ENCODE results near the gene ZBTB7C.

The ZBTB7C gene

DNA sequence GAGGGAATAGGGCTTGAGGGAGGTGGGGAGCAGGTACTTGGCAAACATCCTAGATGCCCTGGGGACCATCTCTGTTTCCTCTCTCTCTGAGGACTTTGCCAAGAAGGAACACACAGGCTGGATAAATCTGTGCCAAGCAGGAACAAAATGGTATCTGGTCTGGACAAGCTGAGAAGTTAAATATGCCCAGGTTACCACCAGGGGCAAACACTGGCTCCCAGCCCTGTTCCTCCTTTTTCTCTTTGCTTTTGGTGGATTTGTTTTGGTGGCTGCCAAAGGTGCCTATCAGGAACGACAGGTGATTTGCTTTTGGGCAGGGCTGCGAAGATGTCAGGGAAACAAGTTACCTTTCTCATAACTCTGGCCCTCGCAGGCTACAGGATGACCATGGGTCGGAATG is 251.2 kb downstream of the ZBTB7C start (continued):
- TF ChIP-seq, protein P1, sequence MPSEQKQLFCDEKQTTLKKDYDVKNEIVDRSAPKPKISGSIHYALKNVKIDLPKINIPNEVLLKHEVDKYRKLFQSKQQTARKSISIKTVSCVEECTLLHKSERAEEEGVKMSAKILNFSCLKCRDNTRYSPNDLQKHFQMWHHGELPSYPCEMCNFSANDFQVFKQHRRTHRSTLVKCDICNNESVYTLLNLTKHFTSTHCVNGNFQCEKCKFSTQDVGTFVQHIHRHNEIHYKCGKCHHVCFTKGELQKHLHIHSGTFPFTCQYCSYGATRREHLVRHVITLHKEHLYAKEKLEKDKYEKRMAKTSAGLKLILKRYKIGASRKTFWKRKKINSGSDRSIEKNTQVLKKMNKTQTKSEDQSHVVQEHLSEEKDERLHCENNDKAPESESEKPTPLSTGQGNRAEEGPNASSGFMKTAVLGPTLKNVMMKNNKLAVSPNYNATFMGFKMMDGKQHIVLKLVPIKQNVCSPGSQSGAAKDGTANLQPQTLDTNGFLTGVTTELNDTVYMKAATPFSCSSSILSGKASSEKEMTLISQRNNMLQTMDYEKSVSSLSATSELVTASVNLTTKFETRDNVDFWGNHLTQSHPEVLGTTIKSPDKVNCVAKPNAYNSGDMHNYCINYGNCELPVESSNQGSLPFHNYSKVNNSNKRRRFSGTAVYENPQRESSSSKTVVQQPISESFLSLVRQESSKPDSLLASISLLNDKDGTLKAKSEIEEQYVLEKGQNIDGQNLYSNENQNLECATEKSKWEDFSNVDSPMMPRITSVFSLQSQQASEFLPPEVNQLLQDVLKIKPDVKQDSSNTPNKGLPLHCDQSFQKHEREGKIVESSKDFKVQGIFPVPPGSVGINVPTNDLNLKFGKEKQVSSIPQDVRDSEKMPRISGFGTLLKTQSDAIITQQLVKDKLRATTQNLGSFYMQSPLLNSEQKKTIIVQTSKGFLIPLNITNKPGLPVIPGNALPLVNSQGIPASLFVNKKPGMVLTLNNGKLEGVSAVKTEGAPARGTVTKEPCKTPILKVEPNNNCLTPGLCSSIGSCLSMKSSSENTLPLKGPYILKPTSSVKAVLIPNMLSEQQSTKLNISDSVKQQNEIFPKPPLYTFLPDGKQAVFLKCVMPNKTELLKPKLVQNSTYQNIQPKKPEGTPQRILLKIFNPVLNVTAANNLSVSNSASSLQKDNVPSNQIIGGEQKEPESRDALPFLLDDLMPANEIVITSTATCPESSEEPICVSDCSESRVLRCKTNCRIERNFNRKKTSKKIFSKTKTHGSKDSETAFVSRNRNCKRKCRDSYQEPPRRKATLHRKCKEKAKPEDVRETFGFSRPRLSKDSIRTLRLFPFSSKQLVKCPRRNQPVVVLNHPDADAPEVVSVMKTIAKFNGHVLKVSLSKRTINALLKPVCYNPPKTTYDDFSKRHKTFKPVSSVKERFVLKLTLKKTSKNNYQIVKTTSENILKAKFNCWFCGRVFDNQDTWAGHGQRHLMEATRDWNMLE (tag by site-specific recombination; conservative IDR thresholded peaks at IDR 0.05; ENCODE audit: low read depth), result no peak
- TF ChIP-seq KLF7 (tag by site-specific recombination; IDR thresholded peaks at IDR 0.05; ENCODE audit: borderline replicate concordance) (no peak), GLI2 (tag by site-specific recombination; IDR thresholded peaks at IDR 0.05; ENCODE audit: borderline replicate concordance, low read depth) (no peak), ZNF510 (tag by site-specific recombination; IDR thresholded peaks at IDR 0.05; ENCODE audit: insufficient replicate concordance) (no peak), ZBTB17 (tag by site-specific recombination; IDR thresholded peaks at IDR 0.05) (no peak), ZNF610 (tag by site-specific recombination; IDR thresholded peaks at IDR 0.05; ENCODE audit: borderline replicate concordance) (no peak), IKZF3 (tag by site-specific recombination; IDR thresholded peaks at IDR 0.05) (no peak)
- TF ChIP-seq, protein P2, sequence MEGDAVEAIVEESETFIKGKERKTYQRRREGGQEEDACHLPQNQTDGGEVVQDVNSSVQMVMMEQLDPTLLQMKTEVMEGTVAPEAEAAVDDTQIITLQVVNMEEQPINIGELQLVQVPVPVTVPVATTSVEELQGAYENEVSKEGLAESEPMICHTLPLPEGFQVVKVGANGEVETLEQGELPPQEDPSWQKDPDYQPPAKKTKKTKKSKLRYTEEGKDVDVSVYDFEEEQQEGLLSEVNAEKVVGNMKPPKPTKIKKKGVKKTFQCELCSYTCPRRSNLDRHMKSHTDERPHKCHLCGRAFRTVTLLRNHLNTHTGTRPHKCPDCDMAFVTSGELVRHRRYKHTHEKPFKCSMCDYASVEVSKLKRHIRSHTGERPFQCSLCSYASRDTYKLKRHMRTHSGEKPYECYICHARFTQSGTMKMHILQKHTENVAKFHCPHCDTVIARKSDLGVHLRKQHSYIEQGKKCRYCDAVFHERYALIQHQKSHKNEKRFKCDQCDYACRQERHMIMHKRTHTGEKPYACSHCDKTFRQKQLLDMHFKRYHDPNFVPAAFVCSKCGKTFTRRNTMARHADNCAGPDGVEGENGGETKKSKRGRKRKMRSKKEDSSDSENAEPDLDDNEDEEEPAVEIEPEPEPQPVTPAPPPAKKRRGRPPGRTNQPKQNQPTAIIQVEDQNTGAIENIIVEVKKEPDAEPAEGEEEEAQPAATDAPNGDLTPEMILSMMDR (tag by site-specific recombination; IDR thresholded peaks at IDR 0.05), result no peak
- TF ChIP-seq, protein P3, sequence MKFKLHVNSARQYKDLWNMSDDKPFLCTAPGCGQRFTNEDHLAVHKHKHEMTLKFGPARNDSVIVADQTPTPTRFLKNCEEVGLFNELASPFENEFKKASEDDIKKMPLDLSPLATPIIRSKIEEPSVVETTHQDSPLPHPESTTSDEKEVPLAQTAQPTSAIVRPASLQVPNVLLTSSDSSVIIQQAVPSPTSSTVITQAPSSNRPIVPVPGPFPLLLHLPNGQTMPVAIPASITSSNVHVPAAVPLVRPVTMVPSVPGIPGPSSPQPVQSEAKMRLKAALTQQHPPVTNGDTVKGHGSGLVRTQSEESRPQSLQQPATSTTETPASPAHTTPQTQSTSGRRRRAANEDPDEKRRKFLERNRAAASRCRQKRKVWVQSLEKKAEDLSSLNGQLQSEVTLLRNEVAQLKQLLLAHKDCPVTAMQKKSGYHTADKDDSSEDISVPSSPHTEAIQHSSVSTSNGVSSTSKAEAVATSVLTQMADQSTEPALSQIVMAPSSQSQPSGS (tag by site-specific recombination; IDR thresholded peaks at IDR 0.05; ENCODE audit: low read depth), result no peak

GRCh38 chr18:48155856-48156255 is 253.3 kb downstream of the ZBTB7C start:
- no peaks in the 10 kb centered on the region for H3K9me3 ChIP-seq (ENCODE audit: control insufficient read depth, insufficient read depth, low read depth, low read length)
- TF ChIP-seq ZNF791 (tag by site-specific recombination; IDR thresholded peaks at IDR 0.05), result no peak
- TF ChIP-seq TCF7L2 (IDR thresholded peaks at IDR 0.05; ENCODE audit: borderline replicate concordance, low read depth, low read length), result no peak
- TF ChIP-seq, protein P4, sequence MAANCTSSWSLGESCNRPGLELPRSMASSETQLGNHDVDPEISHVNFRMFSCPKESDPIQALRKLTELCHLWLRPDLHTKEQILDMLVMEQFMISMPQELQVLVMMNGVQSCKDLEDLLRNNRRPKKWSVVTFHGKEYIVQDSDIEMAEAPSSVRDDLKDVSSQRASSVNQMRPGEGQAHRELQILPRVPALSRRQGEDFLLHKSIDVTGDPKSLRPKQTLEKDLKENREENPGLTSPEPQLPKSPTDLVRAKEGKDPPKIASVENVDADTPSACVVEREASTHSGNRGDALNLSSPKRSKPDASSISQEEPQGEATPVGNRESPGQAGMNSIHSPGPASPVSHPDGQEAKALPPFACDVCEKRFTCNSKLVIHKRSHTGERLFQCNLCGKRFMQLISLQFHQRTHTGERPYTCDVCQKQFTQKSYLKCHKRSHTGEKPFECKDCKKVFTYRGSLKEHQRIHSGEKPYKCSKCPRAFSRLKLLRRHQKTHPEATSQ (tag by site-specific recombination; IDR thresholded peaks at IDR 0.05), result no peak
- TF ChIP-seq ZNF248 (tag by site-specific recombination; IDR thresholded peaks at IDR 0.05), result no peak
- TF ChIP-seq ZNF37A (tag by site-specific recombination; IDR thresholded peaks at IDR 0.05), result no peak
- TF ChIP-seq ZNF639 (tag by site-specific recombination; IDR thresholded peaks at IDR 0.05), result no peak
- no peak for TF ChIP-seq ZNF777 (tag by site-specific recombination; IDR thresholded peaks at IDR 0.05; ENCODE audit: borderline replicate concordance)
- no peak for TF ChIP-seq ZNF184 (tag by site-specific recombination; IDR thresholded peaks at IDR 0.05)
- no peak for TF ChIP-seq ZNF623 (tag by site-specific recombination; IDR thresholded peaks at IDR 0.05)
- TF ChIP-seq ZNF654 (tag by site-specific recombination; IDR thresholded peaks at IDR 0.05; ENCODE audit: low read depth), result no peak
- no peak for TF ChIP-seq ZNF341 (tag by site-specific recombination; IDR thresholded peaks at IDR 0.05; ENCODE audit: low read depth)
- TF ChIP-seq ZBTB8A (tag by site-specific recombination; IDR thresholded peaks at IDR 0.05), result no peak
- no peak for TF ChIP-seq ZFP37 (tag by site-specific recombination; IDR thresholded peaks at IDR 0.05)
- no peak for TF ChIP-seq ZNF514 (tag by site-specific recombination; IDR thresholded peaks at IDR 0.05)
- TF ChIP-seq, protein P5, sequence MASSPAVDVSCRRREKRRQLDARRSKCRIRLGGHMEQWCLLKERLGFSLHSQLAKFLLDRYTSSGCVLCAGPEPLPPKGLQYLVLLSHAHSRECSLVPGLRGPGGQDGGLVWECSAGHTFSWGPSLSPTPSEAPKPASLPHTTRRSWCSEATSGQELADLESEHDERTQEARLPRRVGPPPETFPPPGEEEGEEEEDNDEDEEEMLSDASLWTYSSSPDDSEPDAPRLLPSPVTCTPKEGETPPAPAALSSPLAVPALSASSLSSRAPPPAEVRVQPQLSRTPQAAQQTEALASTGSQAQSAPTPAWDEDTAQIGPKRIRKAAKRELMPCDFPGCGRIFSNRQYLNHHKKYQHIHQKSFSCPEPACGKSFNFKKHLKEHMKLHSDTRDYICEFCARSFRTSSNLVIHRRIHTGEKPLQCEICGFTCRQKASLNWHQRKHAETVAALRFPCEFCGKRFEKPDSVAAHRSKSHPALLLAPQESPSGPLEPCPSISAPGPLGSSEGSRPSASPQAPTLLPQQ (tag by site-specific recombination; IDR thresholded peaks at IDR 0.05), result no peak
- no peak for TF ChIP-seq ZFP41 (tag by site-specific recombination; IDR thresholded peaks at IDR 0.05; ENCODE audit: borderline replicate concordance)
- H3K4me1 ChIP-seq (ENCODE audit: control insufficient read depth, insufficient read depth, low read length), result peaks cover 5% of the 10 kb centered on the region; the same call in 1 of the 2 replicates
- no peak overlapping the region for H3K4me3 ChIP-seq (ENCODE audit: low read depth, low read length)
- H3K36me3 ChIP-seq (ENCODE audit: control insufficient read depth in 2 of 2, insufficient read depth in 1 of 2, low read length in 2 of 2), result no peaks in the 10 kb centered on the region
- POLR2A ChIA-PET, result no interaction called here
- CTCF ChIA-PET, result interaction anchor here (0.7 to 1.1 kb wide), 2 partner anchors 174 to 290 kb away, joined by 3 read pairs; no protein-coding TSS in a partner anchor
- no peak overlapping the region for H3K27ac ChIP-seq (ENCODE audit: extremely low read depth, low read depth, low read length)
